CD14-positive monocyte (primary cell): ENCODE data around the gene ACVRL1. TPM values are rescaled to one million over a fixed set of nuclear protein-coding genes. Genes with fewer than 3 reads are reported as not detected.

Experiments used
- DNase-seq, 3 donors: peaks; one replicate each; pipeline ENCODE4 v3.0.0-alpha.2; 2011 to 2022
- H2AFZ ChIP-seq: 2 replicates; pipeline ENCODE4 v1.6.0; 2012; ENCODE audit warnings: mild to moderate bottlenecking, low read depth, low read length, inconsistent platforms; ENCODE audit not compliant: insufficient read depth, poor library complexity, severe bottlenecking
- H3K27ac ChIP-seq, 2 donors: 1 replicate in 1 of 2; 2 replicates in 1 of 2; pipeline ENCODE4 v1.5.1; 2012 to 2013; ENCODE audit warnings: low read length in 2 of 2, control low read depth in 1 of 2, inconsistent platforms in 1 of 2, low read depth in 1 of 2, mild to moderate bottlenecking in 1 of 2
- H3K27me3 ChIP-seq, 2 donors: one replicate each; pipeline versions ENCODE4 v1.6.0 to v1.6.1; 2011 to 2013; ENCODE audit warnings: low read length in 2 of 2; ENCODE audit not compliant: control insufficient read depth in 2 of 2, insufficient read depth in 2 of 2
- H3K36me3 ChIP-seq, 2 donors: replicated peaks in 1 of 2; 1 replicate in 1 of 2; 2 replicates in 1 of 2; pipeline versions ENCODE4 v1.5.1 to v1.6.1; 2012 to 2013; ENCODE audit warnings: low read length in 2 of 2, control low read depth in 1 of 2, inconsistent platforms in 1 of 2, mild to moderate bottlenecking in 1 of 2; ENCODE audit not compliant: insufficient read depth in 2 of 2, control insufficient read depth in 1 of 2
- H3K4me1 ChIP-seq, 2 donors: 1 replicate in 1 of 2; 2 replicates in 1 of 2; pipeline versions ENCODE4 v1.5.1 to v1.6.1; 2012 to 2013; ENCODE audit warnings: low read length in 2 of 2, control low read depth in 1 of 2, inconsistent platforms in 1 of 2, mild to moderate bottlenecking in 1 of 2, moderate library complexity in 1 of 2; ENCODE audit not compliant: insufficient read depth in 2 of 2, control insufficient read depth in 1 of 2
- H3K4me2 ChIP-seq: replicated peaks from 2 replicates; pipeline ENCODE3; 2012; ENCODE audit warnings: low read length, moderate library complexity, mild to moderate bottlenecking; ENCODE audit not compliant: poor library complexity, severe bottlenecking; ENCODE audit errors: extremely low read depth
- H3K4me3 ChIP-seq, 3 experiments: fragments of 200-600 bp in 1 of 3; sonication (generic) in 1 of 3; replicated peaks in 1 of 3; 1 replicate in 2 of 3; 2 replicates in 1 of 3; pipeline ENCODE4 v1.5.1; 2011 to 2013; ENCODE audit warnings: low read length in 3 of 3, mild to moderate bottlenecking in 3 of 3, control low read depth in 2 of 3, low read depth in 2 of 3, inconsistent platforms in 1 of 3, moderate library complexity in 1 of 3
- H3K79me2 ChIP-seq: 2 replicates; pipeline ENCODE4 v1.6.0; 2012; ENCODE audit warnings: mild to moderate bottlenecking, control low read depth, inconsistent platforms, low read length, moderate library complexity; ENCODE audit not compliant: insufficient read depth
- H3K9ac ChIP-seq: 2 replicates; pipeline ENCODE4 v1.6.0; 2017; ENCODE audit warnings: low read length, mild to moderate bottlenecking; ENCODE audit not compliant: insufficient read depth, poor library complexity, severe bottlenecking
- H3K9me3 ChIP-seq, 2 donors: replicated peaks in 1 of 2; 1 replicate in 1 of 2; 2 replicates in 1 of 2; pipeline versions ENCODE4 v1.5.1 to v1.6.1; 2012 to 2013; ENCODE audit warnings: low read length in 2 of 2, control low read depth in 1 of 2; ENCODE audit not compliant: control insufficient read depth in 1 of 2, insufficient read depth in 1 of 2
- H4K20me1 ChIP-seq: 2 replicates; pipeline ENCODE4 v1.6.0; 2012; ENCODE audit warnings: mild to moderate bottlenecking, low read length, control low read depth, moderate library complexity; ENCODE audit not compliant: insufficient read depth
- H3K27ac Mint-ChIP-seq, 7 donors: one replicate each; pipeline ENCODE4 v1.8.0; 2020; ENCODE audit warnings: mild to moderate bottlenecking in 7 of 7, mixed read lengths in 7 of 7, moderate library complexity in 6 of 7, inconsistent platforms in 2 of 7
- H3K27me3 Mint-ChIP-seq, 3 donors: one replicate each; pipeline ENCODE4 v1.8.0; 2021 to 2022; ENCODE audit warnings: low read depth in 3 of 3, mild to moderate bottlenecking in 3 of 3, mixed read lengths in 3 of 3, moderate library complexity in 3 of 3, inconsistent platforms in 1 of 3
- H3K36me3 Mint-ChIP-seq, 2 donors: one replicate each; pipeline ENCODE4 v1.8.0; 2020; ENCODE audit warnings: mixed read lengths in 2 of 2, inconsistent platforms in 1 of 2, mild to moderate bottlenecking in 1 of 2
- H3K4me1 Mint-ChIP-seq: one replicate; pipeline ENCODE4 v1.8.0; 2020; ENCODE audit warnings: mild to moderate bottlenecking, mixed read lengths
- H3K4me3 Mint-ChIP-seq, 2 donors: one replicate each; pipeline ENCODE4 v1.8.0; 2020; ENCODE audit warnings: mild to moderate bottlenecking in 2 of 2, mixed read lengths in 2 of 2, moderate library complexity in 1 of 2
- H3K9me3 Mint-ChIP-seq, 7 donors: one replicate each; pipeline ENCODE4 v1.8.0; 2020 to 2022; ENCODE audit warnings: mixed read lengths in 7 of 7, mild to moderate bottlenecking in 6 of 7, moderate library complexity in 6 of 7, inconsistent platforms in 2 of 7
- WGBS: methylation state at CpG from one replicate; pipeline ENCODE4 v1.1.5; 2013; ENCODE audit warnings: missing lambda C conversion rate; ENCODE audit not compliant: insufficient coverage; 5-methylcytosine and 5-hydroxymethylcytosine counted together
- intact Hi-C, 2 donors: fragments of 100-400 bp; cut with micrococcal nuclease; formaldehyde crosslinking; loops; one replicate each; pipeline versions ENCODE4 v1.15.0 to v1.15.1; 2023
- polyA plus RNA-seq, 3 donors: library from polyadenylated mRNA; depleted of rRNA in 1 of 3; unstranded in 2 of 3; stranded (reverse) in 1 of 3; fragments of 300-500 nt in 2 of 3; fragments of >200 nt in 1 of 3; fragmentation: Illumina TruSeq in 2 of 3; gene quantifications; 1 replicate in 2 of 3; 2 replicates in 1 of 3; pipeline ENCODE4 v1.2.3, GENCODE V29; 2012 to 2021
- TF ChIP-seq, protein P1 (sequence below): fragments of 200-600 bp; IDR thresholded peaks from one replicate; pipeline ENCODE4 v1.8.0; 2022; ENCODE audit warnings: antibody characterized with exemption, mild to moderate bottlenecking

Gene ACVRL1
- polyA plus RNA-seq, 3 donors, result 1.5 to 3.6 (median 2.0) TPM

- Mint-ChIP-seq H3K9me3 (no peaks in the 10 kb centered on the region), H3K27ac (no peak overlapping the region), H3K4me1 (peaks cover 28% of the 10 kb centered on the region), H3K27me3 (peaks cover 1 to 9% (median 4%) of the 10 kb centered on the region in 3 donors), H3K4me3 (no peak overlapping the region), H3K36me3 (peaks cover 16 to 40% of the 10 kb centered on the region in 2 donors)
- H3K27ac ChIP-seq, result no peak overlapping the region
- DNase-seq, result no peak
- peaks cover 0 to 28% of the 10 kb centered on the region in 2 donors for H3K36me3 ChIP-seq
- TF ChIP-seq, protein P1, sequence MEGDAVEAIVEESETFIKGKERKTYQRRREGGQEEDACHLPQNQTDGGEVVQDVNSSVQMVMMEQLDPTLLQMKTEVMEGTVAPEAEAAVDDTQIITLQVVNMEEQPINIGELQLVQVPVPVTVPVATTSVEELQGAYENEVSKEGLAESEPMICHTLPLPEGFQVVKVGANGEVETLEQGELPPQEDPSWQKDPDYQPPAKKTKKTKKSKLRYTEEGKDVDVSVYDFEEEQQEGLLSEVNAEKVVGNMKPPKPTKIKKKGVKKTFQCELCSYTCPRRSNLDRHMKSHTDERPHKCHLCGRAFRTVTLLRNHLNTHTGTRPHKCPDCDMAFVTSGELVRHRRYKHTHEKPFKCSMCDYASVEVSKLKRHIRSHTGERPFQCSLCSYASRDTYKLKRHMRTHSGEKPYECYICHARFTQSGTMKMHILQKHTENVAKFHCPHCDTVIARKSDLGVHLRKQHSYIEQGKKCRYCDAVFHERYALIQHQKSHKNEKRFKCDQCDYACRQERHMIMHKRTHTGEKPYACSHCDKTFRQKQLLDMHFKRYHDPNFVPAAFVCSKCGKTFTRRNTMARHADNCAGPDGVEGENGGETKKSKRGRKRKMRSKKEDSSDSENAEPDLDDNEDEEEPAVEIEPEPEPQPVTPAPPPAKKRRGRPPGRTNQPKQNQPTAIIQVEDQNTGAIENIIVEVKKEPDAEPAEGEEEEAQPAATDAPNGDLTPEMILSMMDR, result no peak
- H3K4me1 ChIP-seq, result peaks cover 28 to 30% of the 10 kb centered on the region in 2 donors
- H3K9me3 ChIP-seq, result no peaks in the 10 kb centered on the region
- peaks cover 5% of the 10 kb centered on the region for H3K79me2 ChIP-seq
- 100% methylated on average over 11 of the region's 11 CpGs for WGBS
- H3K9ac ChIP-seq, result no peak overlapping the region
- no peak overlapping the region for H3K4me2 ChIP-seq
- H3K27me3 ChIP-seq, result no peaks in the 10 kb centered on the region
- intact Hi-C loops, result no loop called here
- no peak overlapping the region for H3K4me3 ChIP-seq
- no peaks in the 10 kb centered on the region for H4K20me1 ChIP-seq
- no peak overlapping the region for H2AFZ ChIP-seq
Measured at GRCh38 chr12:51915951-51916350, 8.6 kb downstream of the ACVRL1 start.

- H3K4me1 Mint-ChIP-seq, result peaks cover 20% of the 10 kb centered on the region
- H3K27me3 ChIP-seq, result no peaks in the 10 kb centered on the region
- whole genome bisulfite sequencing, result 95% methylated on average over 10 of the region's 10 CpGs
- H3K27ac ChIP-seq, result no peak overlapping the region
- H3K4me3 ChIP-seq, result no peak overlapping the region
- H3K36me3 Mint-ChIP-seq, result peaks cover 16 to 44% of the 10 kb centered on the region in 2 donors
- H4K20me1 ChIP-seq, result no peaks in the 10 kb centered on the region
- H3K9ac ChIP-seq, result no peak overlapping the region
- H3K79me2 ChIP-seq, result peaks cover 5% of the 10 kb centered on the region
- no peaks in the 10 kb centered on the region for H3K9me3 Mint-ChIP-seq
- peaks cover 20 to 25% of the 10 kb centered on the region in 2 donors for H3K4me1 ChIP-seq
- H3K27me3 Mint-ChIP-seq, result peaks cover 1 to 9% (median 4%) of the 10 kb centered on the region in 3 donors
- no peaks in the 10 kb centered on the region for H3K9me3 ChIP-seq
- no peak overlapping the region for H2AFZ ChIP-seq
- H3K4me3 Mint-ChIP-seq, result no peak overlapping the region
- intact Hi-C loops, result no loop called here
- peaks cover 0 to 28% of the 10 kb centered on the region in 2 donors for H3K36me3 ChIP-seq
- H3K4me2 ChIP-seq, result no peak overlapping the region
- TF ChIP-seq, protein P1, result no peak
- no peak overlapping the region for H3K27ac Mint-ChIP-seq
- no peak for DNase-seq
Measured at GRCh38 chr12:51917041-51917590, 9.8 kb downstream of the ACVRL1 start.
